GM18951 (cell line): ENCODE results near the gene SRPK1.
"Not testable (repeated sequence)": the region's sequence is repeated elsewhere in the genome, so short reads cannot be mapped to it uniquely, and the experiment has no call there.

Source experiments
- POLR2A ChIP-seq: IDR thresholded peaks from 4 replicates; pipeline ENCODE4 v1.6.1; 2011; ENCODE audit warnings: mild to moderate bottlenecking; ENCODE audit not compliant: insufficient read length, insufficient read depth; ENCODE audit errors: extremely low read depth
- in situ Hi-C: fragments of 300-500 bp; cut with MboI; formaldehyde crosslinking; loops from one replicate; pipeline ENCODE4 v1.12.0; 2022; ENCODE audit warnings: low sequenced_read_pairs, mixed read lengths, inconsistent platforms; ENCODE audit not compliant: unreplicated experiment

The SRPK1 gene

GRCh38 chr6:35919085-35919826 is 1.6 kb downstream of the SRPK1 start:
- TF ChIP-seq POLR2A: no peak
- in situ Hi-C loops: no loop called here

- in situ Hi-C loops: not testable (repeated sequence)
Measured at GRCh38 chr6:35916893-35917292, 4.0 kb downstream of the SRPK1 start.

DNA sequence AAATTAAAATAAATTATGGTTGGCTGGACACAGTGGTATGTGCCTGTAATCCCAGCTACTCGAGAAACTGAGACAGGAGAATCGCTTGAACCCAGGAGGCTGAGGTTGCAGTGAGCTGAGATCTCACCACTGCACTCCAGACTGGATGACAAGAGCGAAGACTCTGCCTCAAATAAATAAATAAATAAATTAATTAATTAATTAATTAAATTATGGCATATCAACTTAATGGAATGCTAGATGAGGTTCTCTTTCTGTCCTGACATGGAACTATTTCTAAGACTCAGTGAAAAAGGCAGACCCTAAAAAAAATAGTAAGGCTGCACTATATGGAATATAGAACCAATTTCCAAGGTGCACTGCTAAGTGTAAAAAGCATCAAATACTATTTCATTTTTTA is 4.8 kb downstream of the SRPK1 start:
- TF ChIP-seq POLR2A: no peak
- in situ Hi-C loops: no loop called here

DNA sequence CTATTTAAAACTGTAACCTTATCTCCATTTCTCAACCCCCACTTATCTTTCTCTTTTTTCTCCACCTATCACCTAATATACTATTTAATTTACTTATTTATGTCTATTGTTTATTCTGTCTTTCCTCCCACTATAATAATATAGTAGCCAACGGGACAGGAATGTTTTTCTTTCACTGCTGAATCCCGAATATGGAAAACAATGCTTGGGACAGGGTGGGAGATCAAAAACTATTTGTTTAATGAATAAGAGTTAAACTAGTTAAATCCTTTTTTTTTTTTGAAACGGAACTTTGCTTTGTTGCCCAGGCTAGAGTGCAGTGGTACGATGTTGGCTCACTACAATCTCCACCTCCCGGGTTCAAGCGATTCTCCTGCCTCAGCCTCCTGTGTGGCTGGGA is 6.4 kb downstream of the SRPK1 start:
- no peak for TF ChIP-seq POLR2A
- in situ Hi-C loops: no loop called here

DNA sequence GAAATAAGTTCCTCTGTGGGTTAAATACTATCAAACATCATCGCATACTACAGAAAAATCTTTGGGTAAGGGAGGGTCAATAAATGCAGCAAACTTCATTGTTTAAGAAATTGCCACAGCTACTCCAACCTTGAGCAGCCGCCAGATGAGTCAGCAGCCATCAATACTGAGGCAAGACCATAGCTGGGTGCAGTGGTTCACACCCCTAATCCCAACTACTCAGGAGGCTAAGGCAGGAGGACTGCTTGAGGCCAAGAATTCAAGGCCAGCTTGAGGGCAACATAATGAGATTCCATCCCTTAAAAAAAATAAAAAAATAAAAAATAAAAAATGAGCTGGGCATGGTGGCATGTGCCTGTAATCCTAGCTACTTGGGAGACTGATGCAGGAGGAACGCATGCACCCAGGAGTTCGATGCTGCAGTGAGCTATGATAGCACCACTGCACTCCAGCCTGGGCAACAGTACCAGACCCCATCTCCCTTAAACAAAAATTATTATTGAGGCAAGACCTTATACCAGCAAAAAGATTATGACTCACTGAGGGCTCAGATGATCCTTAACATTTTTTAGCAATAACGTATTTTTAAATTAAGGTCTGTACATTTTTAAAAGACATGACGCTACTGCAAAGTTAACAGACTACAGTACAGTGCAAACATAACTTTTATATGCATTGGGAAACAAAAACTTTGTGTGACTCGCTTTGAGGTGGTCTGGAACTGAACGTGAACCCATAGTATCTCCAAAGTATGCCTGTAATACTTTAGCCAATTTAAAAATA is 8.8 kb downstream of the SRPK1 start:
- in situ Hi-C loops: no loop called here
- no peak for TF ChIP-seq POLR2A

GRCh38 chr6:35909571-35909970 is 11.3 kb downstream of the SRPK1 start:
- in situ Hi-C loops: not testable (repeated sequence)

DNA sequence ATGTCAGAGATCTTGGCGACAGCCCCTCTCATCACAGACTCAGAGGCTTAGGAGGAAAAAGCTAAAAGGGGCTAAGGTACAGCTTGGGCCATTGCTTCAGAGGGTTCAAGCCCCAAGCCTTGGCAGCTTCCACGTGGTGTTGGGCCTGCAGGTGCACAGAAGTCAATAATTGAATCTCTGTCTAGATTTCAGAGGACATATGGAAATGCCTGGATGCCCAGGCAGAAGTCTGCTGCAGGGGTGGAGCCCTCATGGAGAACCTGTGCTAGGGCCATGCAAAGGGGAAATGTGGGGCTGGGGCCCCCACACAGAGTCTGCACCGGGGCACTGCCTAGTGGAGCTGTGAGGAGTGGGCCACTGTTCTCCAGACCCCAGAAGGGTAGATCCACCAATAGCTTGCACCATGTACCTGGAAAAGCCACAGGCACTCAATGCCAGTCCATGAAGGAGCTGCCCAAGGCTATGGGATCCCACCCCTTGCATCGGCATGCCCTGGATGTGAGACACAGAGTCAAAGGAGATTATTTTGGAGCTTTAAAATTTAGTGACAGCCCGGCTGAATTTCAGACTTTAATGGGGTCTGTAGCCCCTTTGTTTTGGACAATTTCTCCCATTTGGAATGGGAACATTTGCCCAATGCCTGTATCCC is 12.0 kb downstream of the SRPK1 start:
- in situ Hi-C loops: not testable (repeated sequence)

- TF ChIP-seq POLR2A: no peak
- in situ Hi-C loops: no loop called here
Measured at GRCh38 chr6:35907750-35908149, 13.1 kb downstream of the SRPK1 start.

GRCh38 chr6:35906499-35906846 is 14.4 kb downstream of the SRPK1 start:
- in situ Hi-C loops: no loop called here
- TF ChIP-seq POLR2A: no peak

DNA sequence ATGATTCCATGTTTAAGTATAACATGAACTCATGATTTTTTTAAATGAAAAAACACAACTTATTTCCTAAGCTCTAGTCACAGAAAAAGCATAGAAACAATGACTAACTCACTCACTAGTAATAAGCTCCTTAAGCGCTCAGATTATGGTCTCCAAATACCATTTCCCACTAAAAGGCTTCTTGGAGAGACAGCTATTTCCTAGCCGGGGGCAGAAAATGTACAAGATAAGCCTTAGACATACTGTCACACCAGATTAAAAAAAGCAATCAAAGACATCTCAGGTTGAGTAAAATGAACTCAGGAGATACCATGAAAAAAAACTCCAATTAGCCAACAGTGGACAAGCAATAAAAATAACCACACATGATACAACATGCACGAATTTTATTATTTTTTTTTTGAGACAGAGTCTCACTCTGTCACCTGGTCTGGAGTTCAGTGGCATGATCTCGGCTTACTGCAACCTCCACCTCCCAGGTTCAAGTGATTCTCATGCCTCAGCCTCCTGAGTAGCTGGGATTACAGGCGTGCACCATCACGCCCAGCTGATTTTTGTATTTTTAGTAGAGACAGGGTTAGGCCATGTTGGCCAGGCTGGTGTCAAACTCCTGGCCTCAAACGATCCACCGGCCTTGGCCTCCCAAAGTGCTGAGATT is 14.9 kb downstream of the SRPK1 start:
- in situ Hi-C loops: no loop called here
- no peak for TF ChIP-seq POLR2A

DNA sequence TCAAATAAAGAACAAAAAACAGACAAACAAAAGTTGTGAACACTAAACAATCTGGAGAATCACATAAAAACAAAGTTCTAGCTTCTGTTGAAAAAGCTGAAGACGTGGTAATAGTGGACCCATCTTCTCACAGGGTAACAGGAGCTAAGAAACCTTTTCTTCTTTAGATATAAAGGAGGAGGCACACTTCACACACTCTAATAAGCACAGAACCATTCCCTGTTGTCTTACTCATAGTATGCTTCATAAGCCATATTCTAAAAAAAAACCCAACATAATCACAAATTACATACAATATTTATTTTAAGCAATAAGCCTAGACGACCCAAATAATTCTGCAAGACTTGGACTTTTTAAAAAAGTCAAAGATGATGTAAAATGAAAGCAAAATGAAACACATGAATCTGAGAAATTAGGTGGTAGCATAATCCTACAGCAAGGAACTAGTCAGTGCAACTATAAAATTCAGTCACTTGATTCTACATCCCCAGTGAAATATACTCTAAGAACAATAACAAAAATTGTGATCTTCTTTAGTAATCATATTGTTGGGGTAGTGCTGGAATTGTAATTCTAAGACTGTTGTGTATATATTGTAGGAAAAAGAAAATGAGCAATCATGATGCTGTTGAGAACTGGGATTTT is 15.6 kb downstream of the SRPK1 start:
- in situ Hi-C loops: no loop called here

DNA sequence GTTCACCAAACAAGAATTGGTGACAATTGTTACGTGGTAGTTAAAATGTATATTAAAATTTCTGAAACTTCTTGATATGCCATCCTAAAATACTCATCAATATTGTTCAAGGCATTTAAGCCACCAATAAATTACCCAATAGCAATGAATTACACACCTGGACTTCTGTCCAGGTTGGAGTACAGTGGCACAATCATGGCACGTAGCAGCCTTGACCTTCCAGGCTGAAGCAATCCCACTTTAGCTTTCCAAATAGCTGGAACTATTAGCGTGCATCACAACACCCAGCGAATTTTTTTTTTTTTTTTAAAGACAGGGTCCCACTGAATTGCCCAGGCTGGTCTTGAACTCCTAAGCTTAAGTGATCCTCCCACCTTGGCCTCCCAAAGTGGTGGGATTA is 17.2 kb downstream of the SRPK1 start:
- no peak for TF ChIP-seq POLR2A
- in situ Hi-C loops: no loop called here

More for the DNA sequence above, 15.6 kb downstream of the SRPK1 start:
- TF ChIP-seq POLR2A: no peak

DNA sequence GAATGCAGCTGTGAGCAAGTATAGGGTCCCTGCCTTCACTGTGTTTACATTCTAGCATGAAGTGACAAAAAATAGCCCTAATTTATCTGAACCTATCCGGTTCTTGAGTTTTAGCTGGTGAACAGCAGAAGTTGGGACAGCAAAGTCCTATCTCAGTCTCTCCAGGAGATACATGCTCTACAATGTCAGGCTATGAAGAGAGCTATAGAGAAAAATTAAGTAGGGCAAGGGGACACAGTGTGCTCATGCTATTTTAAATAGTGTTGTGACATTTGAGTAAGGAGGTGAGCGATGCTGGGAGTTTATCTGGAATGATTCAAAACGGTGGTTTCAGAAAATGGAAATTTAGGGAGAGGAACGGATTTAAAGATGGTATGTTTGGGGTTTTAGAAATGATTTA is 20.4 kb downstream of the SRPK1 start:
- in situ Hi-C loops: no loop called here
- no peak for TF ChIP-seq POLR2A
